Muscle of back (tissue), 13 donors: Measurements from ENCODE around the gene TRIM49D2. TPM values are rescaled to one million over a fixed set of nuclear protein-coding genes. Genes with fewer than 3 reads are reported as not detected.
"Not testable (repeated sequence)": the region's sequence is repeated elsewhere in the genome, so short reads cannot be mapped to it uniquely, and the experiment has no call there.

ENCODE experiments used
- DNase-seq, 3 donors: peaks; one replicate each; pipeline versions ENCODE4 v3.0.0 to v3.0.0-alpha.2; 2013
- long read RNA-seq, 9 donors: transcript quantifications; one replicate each; lab custom pipeline, GENCODE V29; 2026
- polyA plus RNA-seq, 10 donors: library from polyadenylated mRNA; unstranded; fragments of 120-200 nt; gene quantifications; one replicate each; pipeline ENCODE4 v1.2.1, GENCODE V29; 2013; ENCODE audit not compliant: insufficient read length in 10 of 10

The TRIM49D2 gene, protein sequence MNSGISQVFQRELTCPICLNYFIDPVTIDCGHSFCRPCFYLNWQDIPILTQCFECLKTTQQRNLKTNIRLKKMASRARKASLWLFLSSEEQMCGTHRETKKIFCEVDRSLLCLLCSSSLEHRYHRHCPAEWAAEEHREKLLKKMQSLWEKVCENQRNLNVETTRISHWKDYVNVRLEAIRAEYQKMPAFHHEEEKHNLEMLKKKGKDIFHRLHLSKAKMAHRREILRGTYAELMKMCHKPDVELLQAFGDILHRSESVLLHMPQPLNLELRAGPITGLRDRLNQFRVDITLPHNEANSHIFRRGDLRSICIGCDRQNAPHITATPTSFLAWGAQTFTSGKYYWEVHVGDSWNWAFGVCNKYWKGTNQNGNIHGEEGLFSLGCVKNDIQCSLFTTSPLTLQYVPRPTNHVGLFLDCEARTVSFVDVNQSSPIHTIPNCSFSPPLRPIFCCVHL
- not detected for polyA plus RNA-seq
- long read RNA-seq, donor 1, result 0 reads
- long read RNA-seq, donor 2, result 0 reads
- long read RNA-seq, donor 3, result 0 reads
- long read RNA-seq, donor 4, result 0 reads
- long read RNA-seq, donor 5, result 0 reads
- long read RNA-seq, donor 6, result 0 reads
- long read RNA-seq, donor 7, result 0 reads
- long read RNA-seq, donor 8, result 0 reads
- long read RNA-seq, donor 9, result 0 reads

DNA sequence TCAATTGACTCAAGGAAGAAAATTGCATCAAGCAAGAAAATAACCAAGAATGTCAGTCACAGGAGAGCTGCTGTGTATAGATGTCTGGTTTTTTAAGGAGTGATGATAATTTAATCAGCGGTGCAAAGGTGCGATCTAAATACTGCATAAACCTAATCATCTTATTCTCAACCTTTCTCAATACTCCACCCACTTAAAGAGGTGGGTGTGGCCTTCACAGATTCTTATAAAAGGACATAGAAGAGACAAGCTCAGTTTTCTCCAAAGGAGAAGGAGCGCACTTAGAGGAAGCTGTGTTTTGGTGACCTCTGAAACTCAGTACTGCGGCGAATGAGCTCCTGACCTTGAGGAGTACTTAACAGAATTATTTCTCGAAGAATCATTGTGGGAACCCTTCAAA lies at the start of gene TRIM49D2:
Gene TRIM49D2 (plus strand): TSS at position 301 of the 400 bp plus-strand sequence. CDS start 2,698 bp downstream, outside the sequence.
- DNase-seq, result not testable (repeated sequence)

DNA sequence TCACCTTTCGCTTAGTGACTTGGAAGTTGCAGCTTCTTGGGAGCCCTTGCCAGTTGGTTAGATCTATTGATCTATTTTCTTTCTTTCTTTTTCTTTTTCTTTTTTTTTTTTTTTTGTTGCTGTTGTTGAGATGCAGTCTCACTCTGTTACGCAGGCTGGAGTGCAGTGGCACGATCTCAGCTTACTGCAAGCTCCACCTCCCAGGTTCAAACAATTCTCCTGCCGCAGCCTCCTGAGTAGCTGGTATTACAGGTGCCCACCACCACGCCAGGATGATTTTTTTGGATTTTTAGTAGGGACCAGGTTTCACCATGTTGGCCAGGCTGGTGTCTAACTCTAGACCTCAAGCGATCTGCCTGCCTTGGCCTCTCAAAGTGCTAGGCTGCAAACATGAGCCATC lies 46.4 kb upstream of the TRIM49D2 start:
- not testable (repeated sequence) for DNase-seq

DNA sequence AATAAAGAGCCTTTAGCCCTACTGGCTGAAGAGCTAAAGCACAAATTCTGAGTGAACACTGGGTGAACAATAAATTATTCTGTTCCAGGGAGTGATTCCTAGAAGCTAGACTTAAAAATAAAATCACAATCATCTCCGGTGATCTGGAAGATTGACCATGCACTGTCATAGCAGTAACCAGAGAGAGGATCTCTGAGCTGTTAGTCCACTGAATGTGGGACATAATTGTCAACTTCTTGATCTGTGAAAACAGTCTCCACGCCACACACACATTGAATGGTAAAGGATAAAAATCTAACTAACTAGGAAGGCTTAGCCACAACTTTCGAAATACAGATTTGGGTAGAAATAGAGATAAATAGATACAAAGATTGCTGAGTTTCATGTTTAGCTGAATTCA lies 30.6 kb upstream of the TRIM49D2 start:
- not testable (repeated sequence) for DNase-seq

DNA sequence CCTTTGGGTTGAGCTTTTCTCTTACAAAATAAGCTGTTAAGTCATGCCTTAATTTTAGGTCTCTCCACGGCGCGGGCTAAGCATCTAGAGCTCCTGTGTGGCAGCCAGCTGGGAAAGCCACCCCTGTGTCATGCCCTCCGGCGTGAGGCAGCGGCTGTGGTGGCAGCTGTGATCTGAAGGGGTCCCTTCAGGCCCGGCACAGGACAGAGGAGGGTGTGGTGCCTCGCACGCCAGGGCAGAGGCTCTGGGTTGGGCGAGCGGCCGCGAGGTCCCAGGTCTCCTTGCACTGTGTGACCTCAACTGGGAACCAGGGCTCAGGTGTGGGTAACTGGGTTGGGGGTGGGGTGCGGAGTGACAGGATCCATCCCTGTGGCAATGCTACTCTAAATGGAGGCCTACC lies 23.1 kb upstream of the TRIM49D2 start:
- not testable (repeated sequence) for DNase-seq

DNA sequence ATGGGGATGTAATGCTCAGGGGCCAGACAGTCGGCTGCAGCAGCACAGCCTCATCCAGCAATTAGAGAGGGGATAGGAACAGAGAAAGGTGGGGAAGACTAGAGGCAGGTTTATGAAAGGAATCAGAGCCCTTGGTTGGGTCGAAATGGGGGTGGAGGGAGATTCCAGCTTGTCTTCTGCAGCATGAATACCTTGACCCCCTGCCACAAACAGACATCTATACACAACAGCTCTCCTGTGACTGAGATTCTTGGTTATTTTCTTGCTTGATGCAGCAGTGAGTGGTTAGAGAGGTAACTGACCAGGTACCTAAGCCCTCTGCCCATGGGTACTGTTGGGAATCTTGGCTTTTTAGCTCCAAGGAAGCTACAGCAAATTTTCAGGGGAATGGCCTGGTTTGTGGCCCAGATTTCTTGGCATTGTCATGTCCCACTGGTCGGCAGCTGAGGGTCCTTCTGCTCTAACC lies 1.6 kb upstream of the TRIM49D2 start, which contains the start of gene TRIM49D1:
Gene TRIM49D1 (minus strand): TSS at position 51 of the 466 bp plus-strand sequence. CDS start 4,535 bp downstream, outside the sequence.
- no peak for DNase-seq

DNA sequence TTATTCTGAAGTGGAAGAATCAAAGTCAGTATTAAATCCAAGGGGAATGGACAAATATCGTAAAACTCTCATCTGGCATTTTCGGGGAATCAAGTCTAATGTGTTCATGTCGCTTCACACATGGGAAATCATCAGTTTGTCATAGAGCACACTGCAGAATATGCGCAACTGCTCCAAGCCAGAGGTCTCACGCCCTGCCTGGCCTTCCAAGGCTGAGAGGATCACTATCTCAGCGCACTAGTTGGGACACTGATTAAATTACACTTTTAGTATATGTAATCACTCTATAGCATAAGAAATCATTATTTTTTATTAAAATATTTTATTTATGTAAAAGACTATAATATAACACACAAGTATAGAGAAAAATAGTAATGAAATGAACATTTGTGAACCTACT lies 37.0 kb downstream of the TRIM49D2 start:
- DNase-seq, result not testable (repeated sequence)

DNA sequence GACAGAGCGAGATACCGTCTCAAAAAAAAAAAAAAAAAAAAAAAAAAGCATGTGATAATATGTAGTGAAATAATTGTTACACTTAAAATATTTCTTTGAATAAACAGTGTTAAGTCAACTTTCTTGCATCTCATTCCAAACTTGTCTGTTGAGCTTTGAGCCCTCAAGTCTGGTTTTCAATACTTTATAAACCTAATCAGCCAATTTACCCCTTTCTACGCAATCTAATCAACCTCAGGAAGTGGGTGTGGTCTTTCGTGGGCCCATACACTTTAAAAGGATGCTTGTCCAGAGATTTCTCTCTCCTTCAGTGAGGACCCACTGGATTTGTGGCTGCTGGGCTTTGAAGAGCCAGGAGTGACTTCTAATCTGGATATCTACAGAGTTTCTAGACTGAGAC lies 41.9 kb downstream of the TRIM49D2 start, which contains the start of gene TRIM64:
Gene TRIM64 (plus strand): TSS at position 301 of the 400 bp plus-strand sequence. CDS start 2,467 bp downstream, outside the sequence.
- DNase-seq, result not testable (repeated sequence)

Other genes with a start within 250 kb of the TRIM49D2 start
- gene TRIM77, start 213.8 kb upstream of the TRIM49D2 start, polyA plus RNA-seq, result not detected
- gene TRIM49, start 115.5 kb upstream of the TRIM49D2 start, polyA plus RNA-seq, result not detected
- gene TRIM64B, start 45.6 kb upstream of the TRIM49D2 start, polyA plus RNA-seq, result not detected
- not detected for gene TRIM49D1, start 1.8 kb upstream of the TRIM49D2 start, polyA plus RNA-seq
- not detected for gene TRIM64, start 42.0 kb downstream of the TRIM49D2 start, polyA plus RNA-seq
- not detected for gene TRIM49C, start 107.0 kb downstream of the TRIM49D2 start, polyA plus RNA-seq
- not detected for gene UBTFL1, start 161.9 kb downstream of the TRIM49D2 start, polyA plus RNA-seq
- gene NAALAD2, start 210.6 kb downstream of the TRIM49D2 start, polyA plus RNA-seq, result 1 to 10 TPM; 3.2 to 9.7 (median 4.8) TPM